ENCODE data around the gene FXN. TPM values are rescaled to one million over a fixed set of nuclear protein-coding genes. Genes with fewer than 3 reads are reported as not detected.

FXN gene
- total and polyA plus RNA-seq, 11 donors, result 14.8 to 40.2 (median 24.1) TPM

DNA sequence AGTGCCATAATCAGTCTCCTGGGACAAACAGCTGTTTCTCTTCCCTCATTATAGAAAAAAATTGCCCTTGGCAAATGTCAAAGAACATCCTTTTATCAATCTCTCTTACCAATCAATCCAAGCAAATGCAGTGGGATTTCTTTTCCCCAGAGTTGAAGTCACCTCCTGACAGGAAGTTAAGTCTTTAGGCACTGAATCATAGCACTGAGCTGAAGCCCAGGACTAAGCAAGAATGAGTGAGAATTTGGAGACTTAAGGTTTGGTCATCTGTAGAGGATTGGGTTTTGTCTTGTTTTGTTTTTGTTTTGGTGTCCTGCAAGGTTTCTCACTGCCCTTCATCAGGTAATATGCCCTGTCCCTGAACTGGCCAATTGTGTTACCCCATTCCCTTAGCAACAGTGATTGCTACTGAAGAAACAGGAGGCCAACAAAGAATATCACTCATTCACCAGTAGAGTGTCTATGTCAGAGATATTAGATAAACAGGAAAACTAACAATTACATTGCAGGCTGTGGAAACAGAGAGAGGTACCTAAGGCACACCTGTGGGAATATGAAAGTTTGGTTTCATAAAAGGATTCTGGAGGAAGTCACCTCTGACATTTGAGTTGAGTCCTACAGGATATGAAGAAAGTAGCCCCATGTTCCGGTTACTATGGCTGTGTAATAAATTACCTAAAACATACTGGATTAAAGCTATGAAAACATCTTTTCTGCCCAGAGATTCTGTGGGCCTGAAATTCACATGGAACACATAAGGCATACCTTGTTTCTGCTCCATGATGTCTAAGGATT lies 4.5 kb upstream of the FXN start:
- Histone ChIP-seq H3K4me3 (no peak overlapping the region), H3K4me1 (peaks cover 0 to 25% (median 3%) of the 10 kb centered on the region in 12 donors), H3K36me3 (no peaks in the 10 kb centered on the region), H3K27ac (no peak overlapping the region), H3K27me3 (no peaks in the 10 kb centered on the region), H3K9me3 (peaks cover 0 to 5% (median 0%) of the 10 kb centered on the region in 12 donors)
- intact Hi-C loops (cut with DNase I), result no loop called here
- no peak for DNase-seq
- no peak for TF ChIP-seq POLR2A (IDR thresholded peaks at IDR 0.05)
- TF ChIP-seq, protein P1, sequence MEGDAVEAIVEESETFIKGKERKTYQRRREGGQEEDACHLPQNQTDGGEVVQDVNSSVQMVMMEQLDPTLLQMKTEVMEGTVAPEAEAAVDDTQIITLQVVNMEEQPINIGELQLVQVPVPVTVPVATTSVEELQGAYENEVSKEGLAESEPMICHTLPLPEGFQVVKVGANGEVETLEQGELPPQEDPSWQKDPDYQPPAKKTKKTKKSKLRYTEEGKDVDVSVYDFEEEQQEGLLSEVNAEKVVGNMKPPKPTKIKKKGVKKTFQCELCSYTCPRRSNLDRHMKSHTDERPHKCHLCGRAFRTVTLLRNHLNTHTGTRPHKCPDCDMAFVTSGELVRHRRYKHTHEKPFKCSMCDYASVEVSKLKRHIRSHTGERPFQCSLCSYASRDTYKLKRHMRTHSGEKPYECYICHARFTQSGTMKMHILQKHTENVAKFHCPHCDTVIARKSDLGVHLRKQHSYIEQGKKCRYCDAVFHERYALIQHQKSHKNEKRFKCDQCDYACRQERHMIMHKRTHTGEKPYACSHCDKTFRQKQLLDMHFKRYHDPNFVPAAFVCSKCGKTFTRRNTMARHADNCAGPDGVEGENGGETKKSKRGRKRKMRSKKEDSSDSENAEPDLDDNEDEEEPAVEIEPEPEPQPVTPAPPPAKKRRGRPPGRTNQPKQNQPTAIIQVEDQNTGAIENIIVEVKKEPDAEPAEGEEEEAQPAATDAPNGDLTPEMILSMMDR (IDR thresholded peaks at IDR 0.05), result no peak
- 49 to 81% (median 67%) methylated on average over 1 of the region's 1 CpG for WGBS, 4 donors
- ATAC-seq, result no peak

DNA sequence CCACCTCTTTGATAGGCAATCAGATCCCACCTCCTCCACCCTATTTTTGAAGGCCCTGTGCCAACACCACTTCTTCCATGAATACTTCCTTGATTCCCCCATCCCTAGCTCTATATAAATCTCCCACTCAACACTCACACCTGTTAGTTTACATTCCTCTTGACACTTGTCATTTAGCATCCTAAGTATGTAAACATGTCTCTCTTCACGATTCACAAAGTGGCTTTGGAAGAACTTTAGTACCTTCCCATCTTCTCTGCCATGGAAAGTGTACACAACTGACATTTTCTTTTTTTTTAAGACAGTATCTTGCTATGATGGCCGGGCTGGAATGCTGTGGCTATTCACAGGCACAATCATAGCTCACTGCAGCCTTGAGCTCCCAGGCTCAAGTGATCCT lies 1.5 kb upstream of the FXN start:
- intact Hi-C loops (cut with DNase I), result no loop called here
- H3K4me1 ChIP-seq, result peaks cover 0 to 22% (median 7%) of the 10 kb centered on the region in 12 donors
- 47 to 55% (median 50%) methylated on average over 2 of the region's 2 CpGs for WGBS, 4 donors
- no peak for DNase-seq
- no peak overlapping the region for H3K4me3 ChIP-seq
- no peak for TF ChIP-seq POLR2A (IDR thresholded peaks at IDR 0.05)
- TF ChIP-seq, protein P1 (IDR thresholded peaks at IDR 0.05), result no peak
- peaks cover 0 to 5% (median 0%) of the 10 kb centered on the region in 12 donors for H3K9me3 ChIP-seq
- no peaks in the 10 kb centered on the region for H3K36me3 ChIP-seq
- ATAC-seq, result no peak
- no peaks in the 10 kb centered on the region for H3K27me3 ChIP-seq
- H3K27ac ChIP-seq, result no peak overlapping the region

DNA sequence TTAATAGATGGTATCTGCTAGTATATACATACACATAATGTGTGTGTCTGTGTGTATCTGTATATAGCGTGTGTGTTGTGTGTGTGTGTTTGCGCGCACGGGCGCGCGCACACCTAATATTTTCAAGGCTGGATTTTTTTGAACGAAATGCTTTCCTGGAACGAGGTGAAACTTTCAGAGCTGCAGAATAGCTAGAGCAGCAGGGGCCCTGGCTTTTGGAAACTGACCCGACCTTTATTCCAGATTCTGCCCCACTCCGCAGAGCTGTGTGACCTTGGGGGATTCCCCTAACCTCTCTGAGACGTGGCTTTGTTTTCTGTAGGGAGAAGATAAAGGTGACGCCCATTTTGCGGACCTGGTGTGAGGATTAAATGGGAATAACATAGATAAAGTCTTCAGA lies 757 bp downstream of the FXN start:
- no peaks in the 10 kb centered on the region for H3K36me3 ChIP-seq
- DNase-seq (no peak), ATAC-seq (peak in 3 of 4 donors; percentile 1 to 31 (median 17))
- intact Hi-C loops (cut with DNase I), result loop anchor here in 2 of 10 donors (5.0 kb wide), 2 partner anchors 156 to 161 kb away; no protein-coding TSS in a partner anchor
- peaks cover 0 to 18% (median 7%) of the 10 kb centered on the region in 12 donors for H3K4me1 ChIP-seq
- peak overlapping the region; percentile 28 to 95 (median 87) for H3K27ac ChIP-seq
- H3K27me3 ChIP-seq, result no peaks in the 10 kb centered on the region
- peak overlapping the region; percentile 46 to 94 (median 78) for H3K4me3 ChIP-seq
- TF ChIP-seq POLR2A (IDR thresholded peaks at IDR 0.05), result no peak
- TF ChIP-seq, protein P1 (IDR thresholded peaks at IDR 0.05), result no peak
- H3K9me3 ChIP-seq, result no peaks in the 10 kb centered on the region
- 5 to 8% (median 6%) methylated on average over 14 of the region's 14 CpGs for WGBS, 4 donors

DNA sequence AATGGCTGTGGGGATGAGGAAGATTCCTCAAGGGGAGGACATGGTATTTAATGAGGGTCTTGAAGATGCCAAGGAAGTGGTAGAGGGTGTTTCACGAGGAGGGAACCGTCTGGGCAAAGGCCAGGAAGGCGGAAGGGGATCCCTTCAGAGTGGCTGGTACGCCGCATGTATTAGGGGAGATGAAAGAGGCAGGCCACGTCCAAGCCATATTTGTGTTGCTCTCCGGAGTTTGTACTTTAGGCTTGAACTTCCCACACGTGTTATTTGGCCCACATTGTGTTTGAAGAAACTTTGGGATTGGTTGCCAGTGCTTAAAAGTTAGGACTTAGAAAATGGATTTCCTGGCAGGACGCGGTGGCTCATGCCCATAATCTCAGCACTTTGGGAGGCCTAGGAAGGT lies 1.2 kb downstream of the FXN start:
- peak overlapping the region in 11 of 12 donors; percentile 46 to 94 (median 75) for H3K4me3 ChIP-seq
- TF ChIP-seq POLR2A (IDR thresholded peaks at IDR 0.05), result no peak
- TF ChIP-seq, protein P1 (IDR thresholded peaks at IDR 0.05), result no peak
- no peaks in the 10 kb centered on the region for H3K27me3 ChIP-seq
- 57 to 68% (median 59%) methylated on average over 10 of the region's 10 CpGs for WGBS, 4 donors
- intact Hi-C loops (cut with DNase I), result loop anchor here in 2 of 10 donors (5.0 kb wide), 2 partner anchors 156 to 161 kb away; no protein-coding TSS in a partner anchor
- no peaks in the 10 kb centered on the region for H3K36me3 ChIP-seq
- peaks cover 0 to 22% (median 7%) of the 10 kb centered on the region in 12 donors for H3K4me1 ChIP-seq
- ATAC-seq (no peak), DNase-seq (no peak)
- H3K27ac ChIP-seq, result peak overlapping the region in 11 of 12 donors; percentile 82 to 95 (median 90)
- H3K9me3 ChIP-seq, result no peaks in the 10 kb centered on the region
